CD4-positive, CD25-positive, alpha-beta regulatory T cell (primary cell): ENCODE results near the gene GLDN. TPM values are rescaled to one million over a fixed set of nuclear protein-coding genes. Genes with fewer than 3 reads are reported as not detected.

Experiments used
- ATAC-seq, 2 donors: fragments of 150-1000 bp; cut with Tn5 transposase; one replicate each; pipeline ENCODE4 v1.10.0; 2021; ENCODE audit warnings: low read depth in 2 of 2, moderate number of reproducible peaks in 2 of 2, moderate library complexity in 1 of 2
- DNase-seq, 3 donors: peaks; one replicate each; pipeline versions ENCODE4 v3.0.0 to v3.0.0-alpha.2; 2012 to 2022; ENCODE audit warnings: mixed read lengths in 1 of 3
- H3K27ac ChIP-seq: one replicate; pipeline ENCODE4 v1.7.0; 2013; ENCODE audit warnings: mild to moderate bottlenecking, low read length; ENCODE audit not compliant: insufficient read depth, poor library complexity, severe bottlenecking
- H3K27me3 ChIP-seq: one replicate; pipeline ENCODE4 v1.7.0; 2013; ENCODE audit warnings: low read length; ENCODE audit not compliant: control insufficient read depth, insufficient read depth
- H3K36me3 ChIP-seq: one replicate; pipeline ENCODE4 v1.7.0; 2013; ENCODE audit warnings: mild to moderate bottlenecking, low read length, moderate library complexity; ENCODE audit not compliant: control insufficient read depth, insufficient read depth
- H3K4me1 ChIP-seq: 2 replicates; pipeline ENCODE4 v1.7.0; 2013; ENCODE audit warnings: mild to moderate bottlenecking, low read length; ENCODE audit not compliant: insufficient read depth, control insufficient read depth, poor library complexity, severe bottlenecking
- H3K4me3 ChIP-seq: one replicate; pipeline ENCODE4 v1.7.0; 2013; ENCODE audit warnings: low read depth, mild to moderate bottlenecking, low read length, moderate library complexity
- H3K9me3 ChIP-seq, 2 experiments: 1 replicate in 1 of 2; 2 replicates in 1 of 2; pipeline ENCODE4 v1.7.0; 2013; ENCODE audit warnings: low read length in 2 of 2, mild to moderate bottlenecking in 1 of 2, moderate library complexity in 1 of 2; ENCODE audit not compliant: control insufficient read depth in 2 of 2
- H3K27ac Mint-ChIP-seq, 3 donors: one replicate each; pipeline ENCODE4 v1.8.0; 2020 to 2022; ENCODE audit warnings: mild to moderate bottlenecking in 3 of 3, mixed read lengths in 3 of 3, moderate library complexity in 2 of 3
- H3K27me3 Mint-ChIP-seq: one replicate; pipeline ENCODE4 v1.8.0; 2022; ENCODE audit warnings: mild to moderate bottlenecking, mixed read lengths
- H3K36me3 Mint-ChIP-seq: one replicate; pipeline ENCODE4 v1.8.0; 2020; ENCODE audit warnings: mixed read lengths
- H3K4me1 Mint-ChIP-seq, 4 donors: one replicate each; pipeline ENCODE4 v1.8.0; 2020 to 2022; ENCODE audit warnings: mixed read lengths in 4 of 4, mild to moderate bottlenecking in 1 of 4
- H3K4me3 Mint-ChIP-seq, 4 donors: one replicate each; pipeline ENCODE4 v1.8.0; 2020 to 2022; ENCODE audit warnings: mild to moderate bottlenecking in 4 of 4, mixed read lengths in 4 of 4, moderate library complexity in 3 of 4
- H3K9me3 Mint-ChIP-seq, 7 donors: one replicate each; pipeline ENCODE4 v1.8.0; 2020 to 2022; ENCODE audit warnings: mixed read lengths in 7 of 7, mild to moderate bottlenecking in 3 of 7, moderate library complexity in 2 of 7
- polyA plus RNA-seq, 4 donors: library from polyadenylated mRNA; unstranded; fragments of 300-500 nt; fragmentation: Illumina TruSeq; gene quantifications; one replicate each; pipeline ENCODE4 v1.2.3, GENCODE V29; 2021
- total RNA-seq: library from RNA; stranded (reverse); gene quantifications from one replicate; pipeline ENCODE4 v1.2.3, GENCODE V29; 2022

The GLDN gene
- total and polyA plus RNA-seq, 5 donors from 2014 or later: not detected

DNA sequence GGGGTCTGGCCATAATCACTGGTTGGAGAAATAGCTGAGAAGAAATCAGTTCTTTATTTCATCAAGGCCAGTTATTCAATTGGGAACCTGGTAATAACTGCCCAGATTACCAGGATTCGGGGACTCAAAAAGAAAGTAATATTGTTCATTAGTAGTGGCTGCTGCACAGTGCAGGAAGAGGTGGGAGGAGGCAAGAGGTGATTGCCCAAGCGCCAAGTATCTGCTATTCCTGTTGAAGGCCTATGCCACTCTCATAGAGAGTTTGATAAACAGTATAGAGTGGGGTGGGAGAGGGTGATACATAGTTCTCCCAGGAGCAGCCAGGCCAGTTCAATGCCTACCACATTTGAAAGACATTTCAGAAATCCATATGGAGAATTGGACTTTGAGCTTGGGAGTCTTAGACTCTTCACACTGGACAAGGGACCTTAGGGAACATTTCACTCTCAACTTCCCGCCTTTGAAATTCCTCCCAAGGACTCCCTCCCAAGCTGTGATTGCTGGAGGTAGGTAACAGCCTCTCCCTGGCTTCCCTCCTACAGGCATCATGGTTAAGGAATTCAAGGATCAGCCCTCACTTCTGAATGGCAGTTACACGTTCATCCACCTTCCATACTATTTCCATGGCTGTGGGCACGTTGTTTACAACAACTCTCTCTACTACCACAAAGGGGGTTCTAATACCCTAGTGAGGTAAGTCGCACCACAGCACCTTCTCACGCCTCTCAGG lies 59.8 kb downstream of the GLDN start:
- no peaks in the 10 kb centered on the region for H3K4me1 ChIP-seq
- H3K27me3 Mint-ChIP-seq: peaks cover 4% of the 10 kb centered on the region
- H3K9me3 Mint-ChIP-seq: peaks cover 0 to 3% (median 0%) of the 10 kb centered on the region in 7 donors
- H3K4me1 Mint-ChIP-seq: no peaks in the 10 kb centered on the region
- H3K36me3 Mint-ChIP-seq: no peaks in the 10 kb centered on the region
- no peaks in the 10 kb centered on the region for H3K9me3 ChIP-seq
- no peak overlapping the region for H3K27ac Mint-ChIP-seq
- no peaks in the 10 kb centered on the region for H3K36me3 ChIP-seq
- no peaks in the 10 kb centered on the region for H3K27me3 ChIP-seq
- no peak overlapping the region for H3K4me3 ChIP-seq
- H3K4me3 Mint-ChIP-seq: no peak overlapping the region
- ATAC-seq (no peak), DNase-seq (no peak)
- no peak overlapping the region for H3K27ac ChIP-seq

DNA sequence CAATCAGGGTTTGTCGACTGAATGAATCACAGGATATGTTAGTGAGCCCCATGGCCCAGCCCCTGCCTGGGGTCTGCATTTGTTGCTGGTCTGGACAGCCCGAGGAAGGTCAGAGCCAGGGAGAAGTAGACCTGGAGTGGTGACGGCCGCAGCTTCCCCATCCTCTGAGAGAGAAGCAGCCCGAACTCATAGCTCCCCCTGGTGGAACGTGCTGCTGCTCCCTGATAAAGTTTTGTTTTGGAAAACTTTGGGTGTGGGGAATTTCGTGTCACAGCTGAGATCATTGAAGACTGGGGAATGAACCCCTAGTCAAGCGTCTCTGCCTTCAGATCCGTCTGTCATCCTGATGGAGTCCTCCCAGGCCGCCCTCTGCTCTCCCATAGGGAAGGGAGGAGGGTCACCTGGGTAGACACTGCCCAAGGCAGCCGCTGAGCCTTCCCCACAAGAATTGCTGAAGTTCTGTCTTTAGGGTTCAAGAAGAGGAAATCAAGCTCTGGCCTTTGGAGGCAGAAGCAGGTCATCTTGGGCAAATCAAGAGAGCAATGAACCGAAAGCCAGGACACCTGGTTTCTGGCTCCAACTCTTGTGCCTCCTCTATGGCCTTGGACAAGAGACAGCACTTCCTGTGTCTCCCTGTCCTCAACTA lies 60.5 kb downstream of the GLDN start:
- Mint-ChIP-seq H3K9me3 (peaks cover 0 to 3% (median 0%) of the 10 kb centered on the region in 7 donors), H3K4me3 (no peak overlapping the region), H3K27ac (no peak overlapping the region), H3K4me1 (no peaks in the 10 kb centered on the region), H3K27me3 (peaks cover 4% of the 10 kb centered on the region), H3K36me3 (no peaks in the 10 kb centered on the region)
- Histone ChIP-seq H3K27me3 (no peaks in the 10 kb centered on the region), H3K4me1 (no peaks in the 10 kb centered on the region), H3K36me3 (no peaks in the 10 kb centered on the region), H3K4me3 (no peak overlapping the region), H3K27ac (no peak overlapping the region), H3K9me3 (no peaks in the 10 kb centered on the region)
- ATAC-seq (no peak), DNase-seq (no peak)

DNA sequence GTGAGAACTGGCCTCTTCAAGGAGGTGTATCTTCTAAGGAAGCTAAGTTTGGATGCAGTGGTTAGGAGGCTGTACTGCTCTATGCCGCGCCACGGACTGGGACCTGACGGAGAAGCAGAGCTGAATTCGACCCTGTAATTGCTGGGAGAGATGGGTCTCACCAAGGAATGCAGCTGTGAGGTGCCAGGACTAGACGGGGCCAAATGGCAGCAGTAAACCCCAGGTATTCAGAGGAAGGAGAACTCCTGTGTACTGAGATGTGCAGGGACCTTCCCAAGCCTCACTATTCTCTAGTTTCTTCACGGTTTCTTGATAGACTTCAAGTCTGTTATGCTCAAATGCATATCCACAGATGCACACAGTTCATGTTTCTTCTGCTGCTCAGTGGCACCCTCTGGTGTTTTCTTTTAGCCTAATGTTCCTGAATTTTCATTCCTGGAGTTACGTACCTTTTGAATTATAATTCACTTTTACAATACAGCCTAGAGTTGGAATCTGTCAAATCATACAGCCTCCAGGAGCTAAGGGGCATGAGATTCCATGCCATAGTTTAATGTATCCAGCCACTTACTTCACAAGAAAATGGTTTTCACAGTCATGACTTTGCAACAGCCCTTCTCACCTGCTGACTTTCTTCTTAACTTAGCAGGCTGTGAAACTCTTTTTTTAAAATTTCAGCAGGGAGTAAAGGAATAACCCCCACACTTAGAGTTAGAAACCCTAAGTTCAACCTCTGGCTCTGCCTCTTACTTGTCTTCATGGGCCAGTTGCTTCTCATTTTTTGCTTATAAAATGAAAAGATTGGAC lies 61.8 kb downstream of the GLDN start:
- Histone ChIP-seq H3K4me1 (no peaks in the 10 kb centered on the region), H3K27ac (no peak overlapping the region), H3K9me3 (no peaks in the 10 kb centered on the region), H3K36me3 (no peaks in the 10 kb centered on the region), H3K27me3 (no peaks in the 10 kb centered on the region), H3K4me3 (no peak overlapping the region)
- H3K4me1 Mint-ChIP-seq: no peaks in the 10 kb centered on the region
- H3K4me3 Mint-ChIP-seq: no peak overlapping the region
- H3K27me3 Mint-ChIP-seq: peaks cover 4% of the 10 kb centered on the region
- H3K9me3 Mint-ChIP-seq: peaks cover 0 to 3% (median 0%) of the 10 kb centered on the region in 7 donors
- ATAC-seq (no peak), DNase-seq (no peak)
- H3K36me3 Mint-ChIP-seq: no peaks in the 10 kb centered on the region
- no peak overlapping the region for H3K27ac Mint-ChIP-seq

DNA sequence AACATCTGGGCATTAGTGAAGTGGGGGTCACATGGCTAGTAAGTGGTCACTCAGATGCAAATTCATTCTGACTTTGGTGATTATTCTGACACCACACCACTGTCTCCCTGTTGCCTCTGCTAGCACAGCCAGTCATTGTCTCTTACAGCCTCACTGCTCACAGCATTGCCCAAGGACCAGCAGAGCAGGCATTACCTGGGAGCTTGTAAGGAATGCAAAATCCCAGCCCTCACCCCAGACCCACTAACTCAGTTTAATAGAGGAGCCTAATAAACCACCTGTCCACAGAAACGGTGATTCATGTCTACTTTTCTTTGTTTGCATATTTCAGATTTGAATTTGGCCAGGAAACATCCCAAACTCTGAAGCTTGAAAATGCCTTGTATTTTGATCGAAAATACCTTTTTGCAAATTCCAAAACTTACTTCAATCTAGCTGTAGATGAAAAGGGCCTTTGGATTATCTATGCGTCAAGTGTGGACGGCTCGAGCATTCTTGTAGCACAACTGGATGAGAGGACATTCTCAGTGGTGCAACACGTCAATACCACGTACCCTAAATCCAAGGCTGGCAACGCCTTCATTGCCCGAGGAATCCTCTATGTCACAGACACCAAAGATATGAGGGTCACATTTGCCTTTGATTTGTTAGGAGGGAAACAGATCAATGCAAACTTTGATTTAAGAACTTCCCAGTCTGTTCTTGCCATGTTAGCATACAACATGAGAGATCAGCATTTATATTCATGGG lies 62.7 kb downstream of the GLDN start:
- no peak overlapping the region for H3K27ac Mint-ChIP-seq
- Histone ChIP-seq H3K36me3 (no peaks in the 10 kb centered on the region), H3K4me1 (no peaks in the 10 kb centered on the region), H3K27me3 (no peaks in the 10 kb centered on the region), H3K4me3 (no peak overlapping the region), H3K27ac (no peak overlapping the region), H3K9me3 (no peaks in the 10 kb centered on the region)
- H3K27me3 Mint-ChIP-seq: peaks cover 4% of the 10 kb centered on the region
- no peak for ATAC-seq
- no peak overlapping the region for H3K4me3 Mint-ChIP-seq
- H3K9me3 Mint-ChIP-seq: peaks cover 0 to 3% (median 0%) of the 10 kb centered on the region in 7 donors
- H3K36me3 Mint-ChIP-seq: no peaks in the 10 kb centered on the region
- DNase-seq: no peak
- no peaks in the 10 kb centered on the region for H3K4me1 Mint-ChIP-seq

GRCh38 chr15:51405693-51406523 lies 64.5 kb downstream of the GLDN start:
- Mint-ChIP-seq H3K4me3 (no peak overlapping the region), H3K36me3 (no peaks in the 10 kb centered on the region), H3K27me3 (no peaks in the 10 kb centered on the region), H3K27ac (no peak overlapping the region), H3K4me1 (no peaks in the 10 kb centered on the region), H3K9me3 (peaks cover 0 to 3% (median 0%) of the 10 kb centered on the region in 7 donors)
- no peak for DNase-seq
- Histone ChIP-seq H3K36me3 (no peaks in the 10 kb centered on the region), H3K9me3 (no peaks in the 10 kb centered on the region), H3K27me3 (no peaks in the 10 kb centered on the region), H3K4me3 (no peak overlapping the region), H3K27ac (no peak overlapping the region), H3K4me1 (no peaks in the 10 kb centered on the region)
- ATAC-seq: no peak

- H3K27ac ChIP-seq: no peak overlapping the region
- no peak overlapping the region for H3K4me3 ChIP-seq
- Mint-ChIP-seq H3K9me3 (peaks cover 0 to 4% (median 0%) of the 10 kb centered on the region in 7 donors), H3K4me1 (no peaks in the 10 kb centered on the region), H3K36me3 (no peaks in the 10 kb centered on the region), H3K27ac (no peak overlapping the region), H3K27me3 (peaks cover 4% of the 10 kb centered on the region), H3K4me3 (no peak overlapping the region)
- no peaks in the 10 kb centered on the region for H3K9me3 ChIP-seq
- H3K36me3 ChIP-seq: no peaks in the 10 kb centered on the region
- no peaks in the 10 kb centered on the region for H3K27me3 ChIP-seq
- ATAC-seq (no peak), DNase-seq (no peak)
- H3K4me1 ChIP-seq: no peaks in the 10 kb centered on the region
Measured at GRCh38 chr15:51414256-51414860, 72.9 kb downstream of the GLDN start.
